Prostate gland (tissue), 2 donors: ENCODE results near the gene TKTL1. TPM values are rescaled to one million over a fixed set of nuclear protein-coding genes. Genes with fewer than 3 reads are reported as not detected.
"Not testable (repeated sequence)": the region's sequence is repeated elsewhere in the genome, so short reads cannot be mapped to it uniquely, and the experiment has no call there.

Experiments used
- DNase-seq: peaks from one replicate; pipeline ENCODE4 v3.0.0-alpha.2; 2019; ENCODE audit warnings: low spot score
- H3K27ac ChIP-seq, 2 donors: fragments of 200-600 bp; sonication (generic); 2 replicates each; pipeline ENCODE4 v1.5.1; 2017 to 2019
- H3K27me3 ChIP-seq: fragments of 200-600 bp; sonication (generic); replicated peaks from 2 replicates; pipeline ENCODE4 v1.5.1; 2019; ENCODE audit not compliant: insufficient read depth
- H3K36me3 ChIP-seq, 2 donors: fragments of 200-600 bp; sonication (generic); 1 replicate in 1 of 2; 2 replicates in 1 of 2; pipeline versions ENCODE4 v1.5.1 to v1.8.1; 2017 to 2019
- H3K4me1 ChIP-seq: fragments of 200-600 bp; sonication (generic); replicated peaks from 2 replicates; pipeline ENCODE4 v1.5.1; 2019
- H3K4me3 ChIP-seq, 2 donors: fragments of 200-600 bp; sonication (generic); 2 replicates each; pipeline ENCODE4 v1.5.1; 2017 to 2019
- H3K9me3 ChIP-seq: fragments of 200-600 bp; sonication (generic); 2 replicates; pipeline ENCODE4 v1.5.1; 2017
- CTCF ChIP-seq, 4 experiments: fragments of 200-600 bp in 2 of 4; fragments of 450-650 bp in 2 of 4; sonication (generic) in 2 of 4; IDR thresholded peaks; 1 replicate in 3 of 4; 2 replicates in 1 of 4; pipeline ENCODE4 v1.5.1; 2016 to 2019; ENCODE audit warnings: antibody characterized with exemption in 4 of 4, mild to moderate bottlenecking in 2 of 4, moderate library complexity in 2 of 4
- POLR2A ChIP-seq: fragments of 450-650 bp; IDR thresholded peaks from one replicate; pipeline ENCODE4 v1.6.1; 2016; ENCODE audit warnings: antibody characterized with exemption, mild to moderate bottlenecking
- POLR2AphosphoS5 ChIP-seq: sonication (generic); formaldehyde crosslinking; IDR thresholded peaks from one replicate; pipeline ENCODE4 v1.6.1; 2017; ENCODE audit warnings: antibody characterized with exemption
- WGBS: methylation state at CpG from one replicate; pipeline ENCODE4 v1.1.5; 2018; 5-methylcytosine and 5-hydroxymethylcytosine counted together
- intact Hi-C: fragments of 100-400 bp; cut with DNase I; formaldehyde crosslinking; loops from one replicate; pipeline ENCODE4 v1.14.2; 2022
- total RNA-seq, 2 donors: library from RNA; depleted of rRNA; stranded (reverse); fragments of >200 nt; gene quantifications; one replicate each; pipeline ENCODE4 v1.1.0, GENCODE V29; 2016

The TKTL1 gene
- total RNA-seq, 2 donors from 2014 or later: 113 TPM; not detected in 1

- Histone ChIP-seq H3K27ac (no peak overlapping the region), H3K36me3 (no peaks in the 10 kb centered on the region), H3K4me1 (no peaks in the 10 kb centered on the region), H3K9me3 (no peaks in the 10 kb centered on the region), H3K4me3 (no peak overlapping the region), H3K27me3 (no peaks in the 10 kb centered on the region)
- no peak for TF ChIP-seq POLR2AphosphoS5
- no peak for TF ChIP-seq POLR2A
- TF ChIP-seq CTCF (IDR thresholded peaks at IDR 0.05): no peak
- intact Hi-C loops: no loop called here
- no peak for DNase-seq
- 97% methylated on average over 6 of the region's 6 CpGs for WGBS
Measured at GRCh38 chrX:154333837-154334271, 38.3 kb downstream of the TKTL1 start.

- H3K27me3 ChIP-seq: no peaks in the 10 kb centered on the region
- no peaks in the 10 kb centered on the region for H3K4me1 ChIP-seq
- H3K27ac ChIP-seq: no peak overlapping the region
- intact Hi-C loops: no loop called here
- H3K36me3 ChIP-seq: no peaks in the 10 kb centered on the region
- 93% methylated on average over 7 of the region's 10 CpGs for WGBS
- H3K9me3 ChIP-seq: no peaks in the 10 kb centered on the region
- no peak for DNase-seq
- TF ChIP-seq POLR2AphosphoS5: no peak
- no peak for TF ChIP-seq POLR2A
- TF ChIP-seq CTCF (IDR thresholded peaks at IDR 0.05): no peak
- H3K4me3 ChIP-seq: no peak overlapping the region
Measured at GRCh38 chrX:154334496-154334895, 38.9 kb downstream of the TKTL1 start.

GRCh38 chrX:154341399-154342298 is 46.1 kb downstream of the TKTL1 start:
- H3K27me3 ChIP-seq, intact Hi-C loops, H3K27ac ChIP-seq, DNase-seq, H3K4me1 ChIP-seq, H3K9me3 ChIP-seq, H3K4me3 ChIP-seq, H3K36me3 ChIP-seq: not testable (repeated sequence)
- no CpG with 5 or more reads among the region's 115 CpGs for WGBS

- H3K27ac ChIP-seq, H3K27me3 ChIP-seq, intact Hi-C loops, DNase-seq, H3K9me3 ChIP-seq, H3K4me3 ChIP-seq, H3K36me3 ChIP-seq, H3K4me1 ChIP-seq: not testable (repeated sequence)
- WGBS: no CpG with 5 or more reads among the region's 16 CpGs
Measured at GRCh38 chrX:154343063-154343462, 47.5 kb downstream of the TKTL1 start.

- H3K36me3 ChIP-seq, H3K27me3 ChIP-seq, H3K4me3 ChIP-seq, H3K27ac ChIP-seq, DNase-seq, H3K4me1 ChIP-seq, intact Hi-C loops, H3K9me3 ChIP-seq: not testable (repeated sequence)
- WGBS: no CpG with 5 or more reads among the region's 20 CpGs
Measured at GRCh38 chrX:154343620-154344019, 48.0 kb downstream of the TKTL1 start.

- DNase-seq: no peak
- intact Hi-C loops: no loop called here
- Histone ChIP-seq H3K4me3 (no peak overlapping the region), H3K27me3 (no peaks in the 10 kb centered on the region), H3K27ac (no peak overlapping the region), H3K36me3 (no peaks in the 10 kb centered on the region), H3K9me3 (no peaks in the 10 kb centered on the region), H3K4me1 (no peaks in the 10 kb centered on the region)
- 72% methylated on average over 5 of the region's 7 CpGs for WGBS
- TF ChIP-seq POLR2A (no peak), CTCF (IDR thresholded peaks at IDR 0.05) (no peak), POLR2AphosphoS5 (no peak)
Measured at GRCh38 chrX:154348114-154348531, 52.5 kb downstream of the TKTL1 start.
